Hepatocyte (in vitro differentiated cells): ENCODE results near the gene RBMS1. TPM values are rescaled to one million over a fixed set of nuclear protein-coding genes. Genes with fewer than 3 reads are reported as not detected.

ENCODE experiments used
- DNase-seq: peaks from one replicate; pipeline ENCODE4 v3.0.0-alpha.2; 2016; ENCODE audit warnings: low spot score
- H2AFZ ChIP-seq: fragments of 200-600 bp; sonication (generic); 2 replicates; pipeline ENCODE4 v1.6.0; 2016; ENCODE audit warnings: antibody characterized with exemption, mild to moderate bottlenecking
- H3K27ac ChIP-seq: fragments of 200-600 bp; sonication (generic); 2 replicates; pipeline ENCODE4 v1.5.1; 2016; ENCODE audit warnings: mild to moderate bottlenecking
- H3K27me3 ChIP-seq: fragments of 200-600 bp; sonication (generic); 2 replicates; pipeline ENCODE4 v1.6.1; 2016
- H3K36me3 ChIP-seq: fragments of 200-600 bp; sonication (generic); replicated peaks from 2 replicates; pipeline ENCODE4 v1.5.1; 2016; ENCODE audit warnings: low read depth; ENCODE audit not compliant: insufficient read depth
- H3K4me1 ChIP-seq: fragments of 200-600 bp; sonication (generic); 2 replicates; pipeline ENCODE4 v1.5.1; 2016; ENCODE audit warnings: mild to moderate bottlenecking, moderate library complexity; ENCODE audit not compliant: insufficient read depth
- H3K4me2 ChIP-seq: fragments of 200-600 bp; sonication (generic); 2 replicates; pipeline ENCODE4 v1.6.0; 2016
- H3K4me3 ChIP-seq: fragments of 200-600 bp; sonication (generic); 2 replicates; pipeline ENCODE4 v1.5.1; 2016; ENCODE audit warnings: mild to moderate bottlenecking
- H3K79me2 ChIP-seq: fragments of 200-600 bp; sonication (generic); 2 replicates; pipeline ENCODE4 v1.6.0; 2017; ENCODE audit warnings: mild to moderate bottlenecking
- H3K9me2 ChIP-seq: fragments of 200-600 bp; sonication (generic); replicated peaks from 2 replicates; pipeline ENCODE4 v1.6.0; 2017; ENCODE audit warnings: mild to moderate bottlenecking; ENCODE audit not compliant: insufficient read depth
- H3K9me3 ChIP-seq: fragments of 200-600 bp; sonication (generic); 2 replicates; pipeline ENCODE4 v1.5.1; 2016; ENCODE audit warnings: low read depth, mild to moderate bottlenecking
- H4K20me1 ChIP-seq: fragments of 200-600 bp; sonication (generic); 2 replicates; pipeline ENCODE4 v1.6.0; 2016; ENCODE audit warnings: mild to moderate bottlenecking; ENCODE audit not compliant: insufficient read depth, poor library complexity, severe bottlenecking
- EZH2 ChIP-seq: fragments of 200-600 bp; sonication (generic); IDR thresholded peaks from 2 replicates; pipeline ENCODE4 v1.6.1; 2016; ENCODE audit warnings: antibody characterized with exemption, mild to moderate bottlenecking, borderline replicate concordance
- EZH2phosphoT487 ChIP-seq: fragments of 200-600 bp; sonication (generic); IDR thresholded peaks from one replicate; pipeline ENCODE4 v1.6.1; 2018; ENCODE audit warnings: antibody characterized with exemption, mild to moderate bottlenecking, low read depth, moderate library complexity; ENCODE audit not compliant: unreplicated experiment, severe bottlenecking
- WGBS: methylation state at CpG from one replicate; pipeline ENCODE4 v1.1.6; 2016; ENCODE audit warnings: low lambda C conversion rate; ENCODE audit errors: missing lambda C conversion rate; 5-methylcytosine and 5-hydroxymethylcytosine counted together
- polyA plus RNA-seq: library from polyadenylated mRNA; unstranded; fragments of >200 nt; fragmentation: Nextera tagmentation; extraction: Ambion mirVana; gene quantifications from 2 replicates; pipeline ENCODE4 v1.2.1, GENCODE V29; 2016
- total RNA-seq: library from RNA; depleted of rRNA; stranded (reverse); fragments of >200 nt; gene quantifications from 2 replicates; pipeline ENCODE4 v1.2.3, GENCODE V29; 2014
- TF ChIP-seq, protein P1 (sequence below): fragments of 200-600 bp; sonication (generic); IDR thresholded peaks from 2 replicates; pipeline ENCODE4 v1.5.1; 2016; ENCODE audit warnings: antibody characterized with exemption, mild to moderate bottlenecking; ENCODE audit not compliant: poor library complexity

The RBMS1 gene
- total and polyA plus RNA-seq, 2 experiments from 2014 or later = 87.9 to 103 TPM

DNA sequence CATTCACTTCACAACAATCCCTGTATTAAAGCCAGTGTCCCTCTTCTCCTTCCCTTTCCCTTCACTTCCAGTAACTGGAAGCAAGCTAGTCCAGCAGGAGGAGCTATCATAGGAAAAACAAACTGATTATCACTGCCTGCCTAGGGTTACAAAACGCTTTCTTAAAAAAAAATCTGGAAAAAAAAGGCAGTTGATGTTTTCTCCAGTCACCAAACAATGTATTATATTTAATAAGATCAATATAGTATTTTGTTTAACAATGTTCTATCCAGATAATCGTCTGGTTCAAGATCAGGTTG lies 214.8 kb downstream of the RBMS1 start:
- Histone ChIP-seq H3K79me2 (no peaks in the 10 kb centered on the region), H3K9me2 (no peaks in the 10 kb centered on the region), H3K4me1 (no peaks in the 10 kb centered on the region), H3K4me2 (no peak overlapping the region), H3K9me3 (no peaks in the 10 kb centered on the region), H4K20me1 (no peaks in the 10 kb centered on the region), H3K27me3 (no peaks in the 10 kb centered on the region), H3K27ac (no peak overlapping the region), H2AFZ (no peak overlapping the region), H3K36me3 (peaks cover 12% of the 10 kb centered on the region), H3K4me3 (no peak overlapping the region)
- no peak for TF ChIP-seq EZH2phosphoT487
- TF ChIP-seq, protein P1, sequence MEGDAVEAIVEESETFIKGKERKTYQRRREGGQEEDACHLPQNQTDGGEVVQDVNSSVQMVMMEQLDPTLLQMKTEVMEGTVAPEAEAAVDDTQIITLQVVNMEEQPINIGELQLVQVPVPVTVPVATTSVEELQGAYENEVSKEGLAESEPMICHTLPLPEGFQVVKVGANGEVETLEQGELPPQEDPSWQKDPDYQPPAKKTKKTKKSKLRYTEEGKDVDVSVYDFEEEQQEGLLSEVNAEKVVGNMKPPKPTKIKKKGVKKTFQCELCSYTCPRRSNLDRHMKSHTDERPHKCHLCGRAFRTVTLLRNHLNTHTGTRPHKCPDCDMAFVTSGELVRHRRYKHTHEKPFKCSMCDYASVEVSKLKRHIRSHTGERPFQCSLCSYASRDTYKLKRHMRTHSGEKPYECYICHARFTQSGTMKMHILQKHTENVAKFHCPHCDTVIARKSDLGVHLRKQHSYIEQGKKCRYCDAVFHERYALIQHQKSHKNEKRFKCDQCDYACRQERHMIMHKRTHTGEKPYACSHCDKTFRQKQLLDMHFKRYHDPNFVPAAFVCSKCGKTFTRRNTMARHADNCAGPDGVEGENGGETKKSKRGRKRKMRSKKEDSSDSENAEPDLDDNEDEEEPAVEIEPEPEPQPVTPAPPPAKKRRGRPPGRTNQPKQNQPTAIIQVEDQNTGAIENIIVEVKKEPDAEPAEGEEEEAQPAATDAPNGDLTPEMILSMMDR = peak; percentile 56
- 57% methylated on average over 2 of the region's 2 CpGs for WGBS
- peak; percentile 40 for DNase-seq

DNA sequence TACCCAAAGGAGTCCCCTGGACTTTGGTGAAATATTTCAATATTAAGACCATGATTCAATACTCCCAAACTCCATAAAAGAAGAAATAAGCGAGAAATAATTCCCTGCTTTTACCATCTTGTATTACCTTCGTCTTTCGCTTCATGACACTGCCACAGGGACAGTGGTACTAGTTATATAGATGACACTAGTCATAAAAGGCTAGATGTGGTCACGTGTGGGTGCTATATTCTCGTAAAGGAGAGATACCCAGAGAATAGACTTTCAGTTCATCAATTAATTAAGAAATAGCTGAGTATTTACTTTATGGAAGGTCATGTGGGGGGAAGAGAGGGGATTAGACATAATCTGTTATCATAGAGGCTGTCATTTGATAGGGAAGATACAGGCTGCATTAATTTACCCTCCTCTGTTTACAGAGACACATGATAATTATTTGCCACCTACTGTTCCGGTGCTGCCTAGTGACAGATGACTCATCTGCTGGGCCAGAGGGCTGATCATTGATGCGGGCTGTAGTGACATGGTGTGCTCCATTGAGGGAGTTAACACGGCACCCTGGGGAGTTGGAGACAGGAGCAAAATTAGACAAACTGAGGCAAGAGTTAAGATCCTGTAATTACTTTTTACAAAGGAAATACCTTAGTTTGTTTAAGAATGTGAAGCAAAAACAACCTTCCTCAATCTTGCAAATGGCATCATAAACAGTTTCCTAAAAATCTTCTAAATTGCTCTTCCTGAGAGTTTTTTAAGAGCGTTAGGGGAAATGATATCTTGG lies 215.3 kb downstream of the RBMS1 start:
- no peaks in the 10 kb centered on the region for H3K9me3 ChIP-seq
- H3K4me2 ChIP-seq = no peak overlapping the region
- DNase-seq = no peak
- no peaks in the 10 kb centered on the region for H3K4me1 ChIP-seq
- H3K9me2 ChIP-seq = no peaks in the 10 kb centered on the region
- H3K4me3 ChIP-seq = no peak overlapping the region
- TF ChIP-seq EZH2phosphoT487 (no peak), EZH2 (no peak)
- TF ChIP-seq, protein P1 = no peak
- no peak overlapping the region for H2AFZ ChIP-seq
- no peaks in the 10 kb centered on the region for H4K20me1 ChIP-seq
- peaks cover 11% of the 10 kb centered on the region for H3K36me3 ChIP-seq
- H3K27ac ChIP-seq = no peak overlapping the region
- 85% methylated on average over 9 of the region's 9 CpGs for WGBS
- no peaks in the 10 kb centered on the region for H3K79me2 ChIP-seq
- no peaks in the 10 kb centered on the region for H3K27me3 ChIP-seq

DNA sequence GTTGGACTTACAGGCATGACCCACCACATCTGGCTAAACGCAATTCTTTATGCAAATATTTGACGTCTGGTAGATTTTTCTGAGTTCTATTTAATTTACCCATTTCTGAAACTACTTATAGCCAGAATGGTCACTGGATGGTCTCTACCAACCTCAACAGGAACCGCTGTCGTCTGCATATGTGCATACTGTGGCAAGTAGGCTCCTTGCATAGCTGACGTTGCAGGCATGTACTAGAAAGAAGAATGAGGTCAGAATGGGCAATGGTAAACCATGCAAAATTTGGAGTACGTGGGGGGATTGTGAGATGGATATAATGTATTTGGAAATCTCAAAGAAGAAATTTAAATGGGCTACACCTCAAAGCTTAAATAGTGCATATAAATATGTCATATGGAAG lies 216.5 kb downstream of the RBMS1 start:
- no peak overlapping the region for H3K4me2 ChIP-seq
- no peak overlapping the region for H3K4me3 ChIP-seq
- no peak overlapping the region for H3K27ac ChIP-seq
- H3K4me1 ChIP-seq = no peaks in the 10 kb centered on the region
- no peaks in the 10 kb centered on the region for H3K79me2 ChIP-seq
- WGBS = 98% methylated on average over 6 of the region's 6 CpGs
- H2AFZ ChIP-seq = no peak overlapping the region
- H3K27me3 ChIP-seq = no peaks in the 10 kb centered on the region
- H4K20me1 ChIP-seq = no peaks in the 10 kb centered on the region
- no peaks in the 10 kb centered on the region for H3K9me2 ChIP-seq
- TF ChIP-seq, protein P1 = no peak
- TF ChIP-seq EZH2phosphoT487 (no peak), EZH2 (no peak)
- no peaks in the 10 kb centered on the region for H3K9me3 ChIP-seq
- no peak for DNase-seq
- H3K36me3 ChIP-seq = peaks cover 11% of the 10 kb centered on the region
